H1 (cell line): Measurements from ENCODE around the gene ZNF443. TPM values are rescaled to one million over a fixed set of nuclear protein-coding genes. Genes with fewer than 3 reads are reported as not detected.

Experiments used
- CTCF ChIA-PET: fragments of 300-600 bp; sonication (Branson Sonifier 250); formaldehyde crosslinking; loops from one replicate; lab custom pipeline; 2021; ENCODE audit not compliant: partially characterized antibody; lab: Charles Lee
- POLR2A ChIA-PET: fragments of 300-600 bp; sonication (Branson Sonifier 250); formaldehyde crosslinking; loops from one replicate; lab custom pipeline; 2021; ENCODE audit warnings: inconsistent platforms; ENCODE audit not compliant: partially characterized antibody; lab: Charles Lee
- DNase-seq, 2 experiments: peaks; one replicate each; pipeline versions ENCODE4 v3.0.0 to v3.0.0-alpha.2; 2010 to 2022; ENCODE audit warnings: low spot score in 2 of 2, low read depth in 1 of 2, mixed read lengths in 1 of 2
- FAIRE-seq: peaks from 2 replicates; lab custom pipeline; 2011; peaks lifted over from hg19 to GRCh38; lab: Jason Lieb, UNC
- H2AFZ ChIP-seq: 2 replicates; pipeline ENCODE4 v1.8.1; 2012; ENCODE audit warnings: low read length, inconsistent platforms
- H2AK5ac ChIP-seq: 2 replicates; pipeline ENCODE4 v1.6.1; 2013; ENCODE audit warnings: low read depth, low read length
- H2BK120ac ChIP-seq: replicated peaks from 2 replicates; pipeline ENCODE3; 2013; ENCODE audit warnings: low read depth, low read length, inconsistent platforms
- H2BK12ac ChIP-seq: 2 replicates; pipeline ENCODE4 v1.6.1; 2013; ENCODE audit warnings: low read depth, low read length
- H2BK15ac ChIP-seq: 2 replicates; pipeline ENCODE4 v1.6.1; 2013; ENCODE audit warnings: low read length
- H2BK20ac ChIP-seq: 2 replicates; pipeline ENCODE4 v1.6.1; 2013; ENCODE audit warnings: low read length
- H2BK5ac ChIP-seq: 2 replicates; pipeline ENCODE4 v1.6.1; 2013; ENCODE audit warnings: low read depth, low read length
- H3K14ac ChIP-seq: 2 replicates; pipeline ENCODE4 v1.6.1; 2013; ENCODE audit warnings: inconsistent platforms; ENCODE audit not compliant: insufficient read length
- H3K18ac ChIP-seq: 2 replicates; pipeline ENCODE4 v1.6.1; 2013; ENCODE audit warnings: low read length; ENCODE audit errors: extremely low read depth
- H3K23ac ChIP-seq: 2 replicates; pipeline ENCODE4 v1.6.1; 2013; ENCODE audit warnings: inconsistent platforms; ENCODE audit not compliant: insufficient read length
- H3K23me2 ChIP-seq: 2 replicates; pipeline ENCODE4 v1.6.1; 2013; ENCODE audit warnings: low read depth, low read length
- H3K27ac ChIP-seq: 2 replicates; pipeline ENCODE4 v1.6.1; 2011; ENCODE audit warnings: low read depth, low read length, inconsistent platforms
- H3K27me3 ChIP-seq, 4 experiments: replicated peaks in 1 of 4; 1 replicate in 1 of 4; 2 replicates in 3 of 4; pipeline versions ENCODE4 v1.6.1 to v1.8.1; 2011 to 2013; ENCODE audit warnings: low read length in 3 of 4, mild to moderate bottlenecking in 3 of 4, inconsistent platforms in 2 of 4, mixed read lengths in 2 of 4, moderate library complexity in 1 of 4; ENCODE audit not compliant: control insufficient read depth in 3 of 4, insufficient read depth in 3 of 4; ENCODE audit errors: extremely low read depth in 1 of 4
- H3K36me3 ChIP-seq, 4 experiments: 2 replicates each; pipeline versions ENCODE4 v1.6.1 to v1.8.1; 2011 to 2013; ENCODE audit warnings: mild to moderate bottlenecking in 4 of 4, low read length in 3 of 4, moderate library complexity in 2 of 4, control low read depth in 1 of 4, inconsistent platforms in 1 of 4; ENCODE audit not compliant: insufficient read depth in 4 of 4, control insufficient read depth in 2 of 4
- H3K4ac ChIP-seq: replicated peaks from 2 replicates; pipeline ENCODE3; 2013; ENCODE audit warnings: low read length, low read depth, mixed read lengths, inconsistent platforms; ENCODE audit not compliant: insufficient read length
- H3K4me1 ChIP-seq, 4 experiments: replicated peaks in 1 of 4; 1 replicate in 1 of 4; 2 replicates in 3 of 4; pipeline versions ENCODE4 v1.6.1 to v1.8.1; 2011 to 2013; ENCODE audit warnings: low read length in 3 of 4, inconsistent platforms in 2 of 4, mixed read lengths in 1 of 4; ENCODE audit not compliant: insufficient read depth in 4 of 4, control insufficient read depth in 3 of 4
- H3K4me2 ChIP-seq, 2 experiments: 2 replicates each; pipeline versions ENCODE4 v1.6.1 to v1.8.1; 2011 to 2013; ENCODE audit warnings: low read depth in 2 of 2, low read length in 2 of 2, control low read depth in 1 of 2, inconsistent platforms in 1 of 2, mild to moderate bottlenecking in 1 of 2; ENCODE audit not compliant: insufficient read depth in 1 of 2
- H3K4me3 ChIP-seq, 4 experiments: fragments of 200-600, 300-600 bp in 1 of 4; sonication (generic), shearing (Covaris generic), sonication (Bioruptor Twin) in 1 of 4; 2 replicates each; pipeline versions ENCODE4 v1.5.1 to v1.8.1; 2011 to 2016; ENCODE audit warnings: low read length in 4 of 4, low read depth in 3 of 4, control low read depth in 2 of 4, inconsistent platforms in 2 of 4, mild to moderate bottlenecking in 2 of 4, mixed read lengths in 1 of 4, moderate library complexity in 1 of 4; ENCODE audit not compliant: insufficient read depth in 2 of 4; ENCODE audit errors: extremely low read depth in 1 of 4
- H3K56ac ChIP-seq: replicated peaks from 2 replicates; pipeline ENCODE3; 2013; ENCODE audit warnings: low read depth, mild to moderate bottlenecking, mixed read lengths, low read length, inconsistent platforms; ENCODE audit not compliant: insufficient read length
- H3K79me1 ChIP-seq: 2 replicates; pipeline ENCODE4 v1.6.1; 2013; ENCODE audit warnings: low read depth, low read length, control low read depth
- H3K79me2 ChIP-seq, 2 experiments: 2 replicates each; pipeline versions ENCODE4 v1.6.1 to v1.8.1; 2012 to 2013; ENCODE audit warnings: low read length in 2 of 2, mild to moderate bottlenecking in 2 of 2, inconsistent platforms in 1 of 2; ENCODE audit not compliant: insufficient read depth in 2 of 2, control insufficient read depth in 1 of 2
- H3K9ac ChIP-seq, 4 experiments: replicated peaks in 1 of 4; 1 replicate in 1 of 4; 2 replicates in 3 of 4; pipeline versions ENCODE4 v1.6.1 to v1.8.1; 2011 to 2013; ENCODE audit warnings: low read depth in 3 of 4, low read length in 3 of 4, control low read depth in 2 of 4, mild to moderate bottlenecking in 2 of 4, moderate library complexity in 2 of 4, inconsistent platforms in 1 of 4; ENCODE audit errors: extremely low read depth in 1 of 4
- H3K9me3 ChIP-seq, 2 experiments: 2 replicates each; pipeline versions ENCODE4 v1.6.1 to v1.8.1; 2012 to 2013; ENCODE audit warnings: mild to moderate bottlenecking in 2 of 2, moderate library complexity in 2 of 2, control low read depth in 1 of 2, inconsistent platforms in 1 of 2, low read depth in 1 of 2, low read length in 1 of 2, mixed read lengths in 1 of 2; ENCODE audit not compliant: insufficient read depth in 2 of 2
- H4K20me1 ChIP-seq, 2 experiments: replicated peaks in 1 of 2; 2 replicates each; pipeline versions ENCODE3 to v1.8.1; 2011 to 2013; ENCODE audit warnings: inconsistent platforms in 2 of 2, low read length in 2 of 2, mild to moderate bottlenecking in 1 of 2; ENCODE audit not compliant: insufficient read depth in 2 of 2, control insufficient read depth in 1 of 2
- H4K5ac ChIP-seq: 2 replicates; pipeline ENCODE4 v1.6.1; 2013; ENCODE audit warnings: low read length, low read depth, mixed read lengths, inconsistent platforms; ENCODE audit not compliant: insufficient read length
- H4K8ac ChIP-seq: 2 replicates; pipeline ENCODE4 v1.8.0; 2013; ENCODE audit warnings: mild to moderate bottlenecking, moderate library complexity, low read length, inconsistent platforms; ENCODE audit not compliant: insufficient read depth; ENCODE audit errors: extremely low read depth
- H4K91ac ChIP-seq: replicated peaks from 2 replicates; pipeline ENCODE3; 2013; ENCODE audit warnings: low read length, mixed read lengths, inconsistent platforms; ENCODE audit not compliant: insufficient read length
- CHD1 ChIP-seq: IDR thresholded peaks from 2 replicates; pipeline ENCODE4 v1.6.1; 2012; ENCODE audit warnings: low read depth, low read length, improper control_type of control experiment
- ZNF274 ChIP-seq: IDR thresholded peaks from 2 replicates; pipeline ENCODE4 v1.7.0; 2012; ENCODE audit warnings: low read length, borderline replicate concordance; ENCODE audit errors: extremely low read depth
- WGBS, 2 experiments: shearing (Covaris generic) in 1 of 2; methylation state at CpG; one replicate each; pipeline versions ENCODE4 v1.1.6 to v1.1.7; 2013 to 2015; ENCODE audit warnings: low lambda C conversion rate in 2 of 2, mixed read lengths in 2 of 2, inconsistent platforms in 1 of 2, low coverage in 1 of 2, missing lambda C conversion rate in 1 of 2; ENCODE audit not compliant: insufficient replicate concordance in 2 of 2, insufficient coverage in 1 of 2, insufficient read length in 1 of 2; ENCODE audit errors: extremely low coverage in 1 of 2, missing lambda C conversion rate in 1 of 2; 5-methylcytosine and 5-hydroxymethylcytosine counted together
- polyA plus RNA-seq, 7 experiments: library from polyadenylated mRNA; depleted of rRNA in 3 of 7; stranded (reverse) in 5 of 7; unstranded in 2 of 7; fragments of >200 nt in 5 of 7; fragments of 200-250 nt in 2 of 7; gene quantifications; 1 replicate in 5 of 7; 2 replicates in 1 of 7; 4 replicates in 1 of 7; pipeline versions ENCODE4 v1.2.1 to v1.2.3, GENCODE V29; 2011 to 2013; ENCODE audit warnings: missing spikeins in 2 of 7, mixed read lengths in 2 of 7
- total RNA-seq: library from RNA; stranded (reverse); fragmentation: NEBNext Ultra II Directional; extraction: Animal tissue kit (Norgen Biotek cat#: 25700); gene quantifications from 2 replicates; pipeline ENCODE4 v1.2.1, GENCODE V29; 2021

Gene ZNF443
- total and polyA plus RNA-seq, 2 of the 8 experiments (the other 6 are each of a cell fraction or from before 2014, with no cell fraction given): 1.4 to 7.8 TPM

- H3K36me3 ChIP-seq: peaks cover 0 to 2% (median 0%) of the 10 kb centered on the region in 4 experiments; a peak in 1 of 8 replicates
- no peak overlapping the region for H3K9ac ChIP-seq
- WGBS, 2 experiments: 71% methylated on average over 2 of the region's 2 CpGs; no CpG with 5 or more reads in 1 of the 2 experiments
- H4K20me1 ChIP-seq: no peaks in the 10 kb centered on the region
- H2BK12ac ChIP-seq: no peak overlapping the region
- H4K91ac ChIP-seq: no peak overlapping the region
- no peak overlapping the region for H3K27ac ChIP-seq
- H2AFZ ChIP-seq: no peak overlapping the region
- H3K4me2 ChIP-seq: no peak overlapping the region
- H3K23me2 ChIP-seq: no peaks in the 10 kb centered on the region
- no peaks in the 10 kb centered on the region for H3K4me1 ChIP-seq
- H4K5ac ChIP-seq: no peak overlapping the region
- POLR2A ChIA-PET: no interaction called here
- peaks cover 32 to 45% of the 10 kb centered on the region in 2 experiments for H3K9me3 ChIP-seq
- FAIRE-seq (no peak), DNase-seq (no peak)
- CTCF ChIA-PET: no interaction called here
- H3K79me2 ChIP-seq: no peaks in the 10 kb centered on the region
- H3K23ac ChIP-seq: no peak overlapping the region
- H2BK15ac ChIP-seq: no peak overlapping the region
- no peak overlapping the region for H2BK20ac ChIP-seq
- no peak overlapping the region for H3K4me3 ChIP-seq
- no peaks in the 10 kb centered on the region for H3K27me3 ChIP-seq
- no peak overlapping the region for H2AK5ac ChIP-seq
- no peak overlapping the region for H3K4ac ChIP-seq
- H2BK120ac ChIP-seq: no peak overlapping the region
- no peak overlapping the region for H3K56ac ChIP-seq
- H3K14ac ChIP-seq: no peak overlapping the region
- TF ChIP-seq ZNF274: 0 out of 2 replicates have a peak, but pooled peaks have one; percentile 10
- TF ChIP-seq CHD1: no peak
- H4K8ac ChIP-seq: no peak overlapping the region
- no peaks in the 10 kb centered on the region for H3K79me1 ChIP-seq
- no peak overlapping the region for H3K18ac ChIP-seq
- H2BK5ac ChIP-seq: no peak overlapping the region
Observed at GRCh38 chr19:12380444-12380737, 60.4 kb downstream of the ZNF443 start.
